Measurements from ENCODE around the gene MRPL57.
A peak's percentile ranks its signal among the peaks of the same experiment; 100 is the strongest.
"Not testable (repeated sequence)": the region's sequence is repeated elsewhere in the genome, so short reads cannot be mapped to it uniquely, and the experiment has no call there.

The MRPL57 gene

GRCh38 chr13:21176215-21176981, at the start of gene MRPL57, which contains the start of gene SKA3:
MRPL57 (plus strand) TSS chr13:21176658; CDS start chr13:21176917, 259 bp downstream.
SKA3 (minus strand) TSS chr13:21176552; CDS start chr13:21176477, 75 bp downstream.
- peak; percentile 87 for DNase-seq

- DNase-seq, result no peak
These were observed 46.3 kb upstream of the MRPL57 start for GRCh38 chr13:21130116-21130515.

- DNase-seq, result no peak
These were observed 43.4 kb upstream of the MRPL57 start for GRCh38 chr13:21133077-21133476.

- no peak for DNase-seq
These were observed 42.0 kb upstream of the MRPL57 start for GRCh38 chr13:21134475-21134874.

DNA sequence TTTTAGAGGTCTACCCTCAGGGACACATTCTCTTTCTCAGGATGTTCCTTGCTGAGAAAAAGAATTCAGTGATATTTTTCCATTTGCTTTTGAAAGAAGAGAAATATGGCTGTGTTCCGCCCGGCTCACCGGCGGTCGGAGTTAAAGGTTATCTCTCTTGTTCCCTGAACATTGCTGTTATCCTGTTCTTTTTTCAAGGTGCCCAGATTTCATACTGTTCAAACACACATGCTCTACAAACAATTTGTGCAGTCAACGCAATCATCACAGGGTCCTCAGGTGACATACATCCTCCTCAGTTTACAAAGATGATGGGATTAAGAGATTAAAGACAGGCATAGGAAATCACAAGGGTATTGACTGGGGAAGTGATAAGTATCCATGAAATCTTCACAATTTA, 40.6 kb upstream of the MRPL57 start:
- not testable (repeated sequence) for DNase-seq

DNA sequence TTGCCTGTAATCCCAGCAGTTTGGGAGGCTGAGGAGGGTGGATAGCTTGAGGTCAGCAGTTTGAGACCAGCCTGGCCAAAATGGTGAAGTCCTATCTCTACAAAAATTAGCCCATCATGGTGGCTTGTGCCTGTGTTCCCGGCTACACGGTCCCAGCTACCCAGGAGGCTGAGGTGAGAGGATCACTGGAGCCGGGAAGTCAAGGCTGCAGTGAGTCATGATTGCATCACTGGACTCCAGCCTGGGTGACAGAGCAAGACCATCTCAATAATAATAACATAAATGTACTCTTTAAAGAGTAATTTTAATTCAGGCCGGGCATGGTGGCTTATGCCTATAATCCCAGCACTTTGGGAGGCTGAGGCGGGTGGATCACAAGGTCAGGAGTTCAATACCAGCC, 38.8 kb upstream of the MRPL57 start:
- DNase-seq, result no peak

GRCh38 chr13:21138561-21138960, 37.9 kb upstream of the MRPL57 start:
- no peak for DNase-seq

GRCh38 chr13:21139374-21139773, 37.1 kb upstream of the MRPL57 start:
- DNase-seq, result no peak

DNA sequence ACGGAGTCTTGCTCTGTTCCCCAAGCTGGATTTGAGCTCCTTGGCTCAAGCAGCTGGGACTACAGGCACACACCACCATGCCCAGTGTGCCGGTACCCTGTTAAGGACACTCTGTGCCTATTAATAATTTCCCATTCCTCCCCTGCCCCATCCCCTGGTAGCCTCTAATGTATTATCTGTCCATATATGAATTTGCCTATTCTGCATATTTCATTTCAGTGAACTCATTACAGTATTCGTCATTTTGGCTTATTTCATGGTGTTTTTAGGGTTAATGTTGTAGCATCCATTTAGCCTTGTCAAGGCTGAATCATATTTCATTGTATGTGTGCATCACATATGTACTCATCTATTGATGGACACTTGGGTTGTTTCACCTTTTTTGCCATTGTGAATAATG, 33.7 kb upstream of the MRPL57 start:
- DNase-seq, result no peak

DNA sequence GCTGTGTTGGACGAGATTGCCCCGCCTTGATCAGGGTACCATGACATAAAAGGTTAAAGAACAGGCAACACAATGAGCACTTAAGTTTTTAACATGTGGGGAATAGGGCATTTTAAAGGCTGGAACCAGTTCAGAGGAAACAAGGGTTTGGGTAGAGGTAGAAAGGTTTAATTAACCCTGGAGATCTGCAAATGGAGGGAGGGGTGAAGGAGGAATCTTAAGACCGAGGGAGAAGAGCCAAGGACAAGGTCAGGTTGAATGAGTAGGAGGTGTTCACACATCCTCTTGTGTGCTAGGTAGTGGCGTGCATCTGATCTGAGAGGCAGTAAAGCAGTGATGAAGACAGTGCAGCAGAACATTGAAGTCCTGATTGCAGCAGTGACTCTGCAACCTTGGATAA, 28.6 kb upstream of the MRPL57 start:
- no peak for DNase-seq

DNA sequence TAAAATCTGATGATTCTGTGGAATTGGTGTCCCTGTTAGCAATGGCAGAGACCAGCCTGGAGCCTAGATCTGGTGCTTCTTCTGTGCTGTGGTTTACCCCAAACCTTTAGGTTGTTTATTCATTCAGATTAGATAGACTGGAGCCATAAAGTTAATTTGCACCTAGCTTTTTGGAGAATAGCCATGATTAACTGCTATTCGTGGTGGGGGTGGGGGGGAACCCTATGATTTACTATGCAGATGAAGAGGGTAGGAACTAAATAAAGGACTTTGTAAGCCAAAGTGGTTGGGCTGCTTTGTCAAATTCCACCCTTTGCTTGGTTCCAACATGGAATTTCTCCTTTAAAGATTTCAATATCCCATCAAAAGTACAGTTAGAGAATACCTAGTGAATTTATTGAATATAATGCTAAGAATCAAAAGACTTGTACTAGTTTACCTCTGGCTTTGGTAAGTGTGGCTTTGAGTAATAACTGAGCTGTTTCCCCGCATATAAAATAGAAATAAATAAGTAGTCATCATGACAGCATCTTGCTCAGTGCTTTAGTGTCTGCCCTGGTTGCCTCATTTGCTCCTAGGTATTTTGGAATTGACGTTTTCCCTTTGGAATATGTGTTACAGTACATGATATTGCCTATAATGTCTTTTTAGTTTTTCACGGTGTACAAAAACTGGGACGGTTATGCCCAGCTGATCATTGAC, 27.8 kb upstream of the MRPL57 start:
- DNase-seq, result no peak

- no peak for DNase-seq
These were observed 26.9 kb upstream of the MRPL57 start for GRCh38 chr13:21149568-21149967.

- DNase-seq, result no peak
These were observed 26.4 kb upstream of the MRPL57 start for GRCh38 chr13:21150013-21150412.

GRCh38 chr13:21152251-21152899, 24.1 kb upstream of the MRPL57 start:
- no peak for DNase-seq

DNA sequence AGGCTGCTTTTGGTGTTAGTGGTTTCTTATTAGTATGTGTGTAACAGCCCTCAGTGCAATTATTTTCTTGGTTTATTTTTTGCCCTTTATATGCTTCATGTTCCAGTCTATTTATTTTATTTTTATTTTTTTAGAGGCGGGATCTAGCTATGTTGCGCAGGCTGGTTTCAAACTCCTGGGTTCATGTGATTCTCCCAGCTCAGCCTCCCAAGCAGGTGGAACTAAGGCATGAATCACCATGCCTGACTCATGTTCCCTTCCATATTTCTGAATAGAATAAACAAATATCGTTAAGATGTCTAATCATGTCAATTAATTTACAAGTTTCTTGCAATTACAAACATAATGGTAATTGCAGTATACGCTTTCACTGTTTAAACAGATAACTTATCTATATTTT, 11.8 kb upstream of the MRPL57 start:
- DNase-seq, result no peak

GRCh38 chr13:21165606-21166005, 10.9 kb upstream of the MRPL57 start:
- not testable (repeated sequence) for DNase-seq

DNA sequence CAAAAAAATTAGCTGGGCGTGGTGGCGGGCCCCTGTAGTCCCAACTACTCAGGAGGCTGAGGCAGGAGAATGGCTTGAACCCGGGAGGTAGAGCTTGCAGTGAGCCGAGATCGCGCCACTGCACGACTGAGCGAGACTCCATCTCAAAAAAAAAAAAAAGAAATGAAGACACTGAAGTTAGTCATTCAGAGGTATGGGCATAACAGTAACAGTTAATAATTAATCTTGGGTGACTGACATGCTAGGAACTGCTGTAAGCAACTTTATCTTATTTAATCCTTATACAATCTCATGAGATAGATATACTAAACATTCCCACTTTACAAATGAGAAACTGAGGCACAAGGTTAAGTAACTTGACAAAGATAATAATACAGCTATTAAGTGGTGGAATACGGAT, 5.0 kb upstream of the MRPL57 start:
- DNase-seq, result no peak

DNA sequence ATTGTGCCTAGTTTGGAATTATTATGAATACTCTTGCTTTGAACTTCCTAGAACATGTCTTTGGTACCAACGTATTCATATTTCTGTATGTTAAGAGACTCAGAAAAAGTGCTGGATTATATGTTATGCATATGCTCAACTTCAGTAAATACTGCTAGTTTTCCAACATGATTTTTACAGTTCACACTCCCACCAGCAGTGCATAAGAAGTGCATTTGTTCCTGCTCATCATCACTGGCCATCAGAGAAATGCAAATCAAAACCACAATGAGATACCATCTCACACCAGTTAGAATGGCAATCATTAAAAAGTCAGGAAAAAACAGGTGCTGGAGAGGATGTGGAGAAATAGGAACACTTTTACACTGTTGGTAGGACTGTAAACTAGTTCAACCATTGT, 2.7 kb upstream of the MRPL57 start:
- DNase-seq, result not testable (repeated sequence)

DNA sequence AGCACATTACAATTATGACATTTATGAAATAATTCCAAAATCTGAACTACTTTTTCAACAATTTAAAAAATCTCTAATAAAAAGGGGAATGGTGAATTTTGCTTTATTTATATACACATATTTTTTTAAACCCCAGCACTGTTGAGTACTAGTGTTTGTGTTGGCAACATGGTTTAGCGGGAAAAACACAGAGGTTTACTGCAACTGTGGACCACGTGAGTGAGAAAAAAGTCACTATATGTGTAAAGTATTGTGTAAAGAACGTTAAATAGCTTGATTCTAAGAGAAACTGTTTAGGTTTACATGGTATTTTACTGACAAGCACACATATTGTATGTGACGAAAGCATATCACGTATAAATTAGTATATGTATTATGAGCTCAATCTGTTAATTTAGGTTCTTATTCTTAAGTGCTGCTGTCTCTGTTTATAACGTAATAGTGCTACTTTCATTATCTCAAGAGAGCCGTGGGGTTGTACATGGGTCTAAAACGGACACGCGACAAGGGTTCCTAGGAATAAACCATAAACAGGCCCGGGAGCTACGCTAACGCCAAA, 723 bp upstream of the MRPL57 start:
- peak; percentile 40 for DNase-seq

GRCh38 chr13:21176982-21177284, 475 bp downstream of the MRPL57 start:
- no peak for DNase-seq

DNA sequence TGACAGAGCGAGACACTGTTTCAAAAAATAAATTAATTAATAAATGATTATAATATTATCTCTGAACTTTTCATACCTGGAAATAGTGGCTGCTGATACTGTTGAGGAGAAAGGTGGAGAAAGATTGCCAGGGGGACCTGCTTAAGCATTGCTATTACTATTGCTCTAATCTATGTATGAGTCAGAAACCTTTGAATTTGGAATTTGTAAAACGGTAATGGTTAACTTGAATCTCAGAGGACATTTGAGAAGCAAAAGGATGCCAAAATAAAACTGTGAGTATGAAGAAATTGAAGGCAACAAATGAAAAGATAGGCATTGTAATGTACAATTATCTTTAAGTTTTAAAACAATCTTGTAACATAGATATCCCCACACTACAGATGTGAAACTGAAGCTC, 5.2 kb downstream of the MRPL57 start:
- DNase-seq, result no peak

GRCh38 chr13:21186410-21186809, 10.0 kb downstream of the MRPL57 start:
- not testable (repeated sequence) for DNase-seq

GRCh38 chr13:21194756-21195155, 18.3 kb downstream of the MRPL57 start:
- DNase-seq, result not testable (repeated sequence)

Measured in GF-D8 (cell line).